HUES48 (cell line): ENCODE measurements around the gene CLCF1.

ENCODE experiments used
- H3K27ac ChIP-seq: one replicate; pipeline ENCODE4 v1.7.0; 2013; ENCODE audit warnings: low read depth, low read length, inconsistent platforms
- H3K27me3 ChIP-seq: 2 replicates; pipeline ENCODE4 v1.6.1; 2013; ENCODE audit warnings: mild to moderate bottlenecking, low read length; ENCODE audit not compliant: control insufficient read depth, insufficient read depth
- H3K36me3 ChIP-seq: 2 replicates; pipeline ENCODE4 v1.6.1; 2013; ENCODE audit warnings: low read length; ENCODE audit not compliant: control insufficient read depth, insufficient read depth
- H3K4me1 ChIP-seq: 2 replicates; pipeline ENCODE4 v1.6.1; 2013; ENCODE audit warnings: mild to moderate bottlenecking, low read length; ENCODE audit not compliant: control insufficient read depth, insufficient read depth
- H3K4me3 ChIP-seq: 2 replicates; pipeline ENCODE4 v1.5.1; 2013; ENCODE audit warnings: mild to moderate bottlenecking, low read depth, low read length
- H3K9ac ChIP-seq: 2 replicates; pipeline ENCODE4 v1.6.1; 2013; ENCODE audit warnings: mild to moderate bottlenecking, low read depth, low read length, moderate library complexity
- H3K9me3 ChIP-seq: 2 replicates; pipeline ENCODE4 v1.6.1; 2013; ENCODE audit warnings: low read length; ENCODE audit not compliant: control insufficient read depth, insufficient read depth

The CLCF1 gene

DNA sequence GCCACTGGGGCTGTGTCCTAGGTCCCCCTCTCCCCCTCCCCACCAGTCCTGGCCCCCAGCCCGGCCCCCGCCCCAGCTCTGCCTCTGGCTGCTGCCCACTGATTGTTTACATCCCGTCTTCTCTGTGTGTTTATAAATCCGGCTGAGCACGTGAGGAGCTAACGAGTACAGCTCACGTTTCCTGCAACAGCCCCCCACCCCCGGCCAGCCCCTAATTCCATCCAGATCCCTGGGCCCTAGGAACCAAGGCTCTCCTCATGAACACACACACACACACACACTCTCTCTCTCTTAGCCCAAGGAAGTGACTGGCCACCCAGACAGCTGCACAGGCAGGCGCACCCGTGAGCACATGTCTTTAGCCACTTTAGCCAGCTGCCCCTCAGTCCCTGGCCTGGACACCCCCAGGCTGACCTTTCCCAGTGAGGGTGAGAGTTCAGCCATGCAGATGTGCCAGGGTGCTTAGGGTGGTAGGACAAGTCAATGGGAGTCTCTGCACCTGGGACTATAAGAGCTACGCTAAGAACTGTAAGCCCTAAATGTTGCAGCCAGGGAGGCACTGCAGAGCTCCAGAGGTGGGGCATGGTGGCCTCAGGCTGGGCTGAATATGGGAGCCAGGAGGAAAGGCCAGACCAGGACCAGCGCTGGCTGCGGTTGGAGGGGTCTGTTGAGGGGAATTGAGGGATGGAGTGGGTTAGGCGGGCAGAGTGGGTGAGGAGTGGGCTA lies 2.9 kb downstream of the CLCF1 start:
- Histone ChIP-seq H3K36me3 (no peaks in the 10 kb centered on the region), H3K9ac (no peak overlapping the region), H3K27ac (no peak overlapping the region), H3K27me3 (peaks cover 47% of the 10 kb centered on the region), H3K4me1 (peaks cover 32% of the 10 kb centered on the region), H3K4me3 (no peak overlapping the region), H3K9me3 (no peaks in the 10 kb centered on the region)

DNA sequence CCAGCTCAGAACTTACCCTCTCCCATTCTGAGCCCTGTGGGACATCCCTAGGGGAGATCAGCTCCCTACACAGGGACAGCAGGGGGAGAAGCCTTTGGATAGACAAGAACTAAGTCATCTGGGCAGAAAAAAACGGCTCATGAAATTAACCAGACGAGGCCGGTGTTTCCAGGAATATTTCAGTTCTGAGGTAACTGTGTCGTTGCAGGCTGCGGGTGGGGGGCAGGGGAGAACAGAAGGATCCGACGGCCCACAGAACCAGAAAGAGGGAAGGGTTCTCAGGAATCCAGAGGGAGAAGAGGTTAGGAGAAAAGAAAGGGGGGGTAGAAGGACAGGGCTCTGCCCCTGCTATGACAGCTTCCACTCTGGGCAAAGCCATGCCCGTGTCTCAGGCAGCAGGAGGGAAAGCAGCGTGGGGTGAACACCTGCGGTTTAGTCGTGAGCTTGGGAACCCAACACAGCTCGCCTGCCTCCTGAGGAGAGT lies 3.6 kb downstream of the CLCF1 start:
- no peak overlapping the region for H3K4me3 ChIP-seq
- H3K27me3 ChIP-seq: peaks cover 42% of the 10 kb centered on the region
- no peak overlapping the region for H3K27ac ChIP-seq
- H3K9me3 ChIP-seq: no peaks in the 10 kb centered on the region
- H3K4me1 ChIP-seq: peaks cover 32% of the 10 kb centered on the region
- no peaks in the 10 kb centered on the region for H3K36me3 ChIP-seq
- no peak overlapping the region for H3K9ac ChIP-seq

DNA sequence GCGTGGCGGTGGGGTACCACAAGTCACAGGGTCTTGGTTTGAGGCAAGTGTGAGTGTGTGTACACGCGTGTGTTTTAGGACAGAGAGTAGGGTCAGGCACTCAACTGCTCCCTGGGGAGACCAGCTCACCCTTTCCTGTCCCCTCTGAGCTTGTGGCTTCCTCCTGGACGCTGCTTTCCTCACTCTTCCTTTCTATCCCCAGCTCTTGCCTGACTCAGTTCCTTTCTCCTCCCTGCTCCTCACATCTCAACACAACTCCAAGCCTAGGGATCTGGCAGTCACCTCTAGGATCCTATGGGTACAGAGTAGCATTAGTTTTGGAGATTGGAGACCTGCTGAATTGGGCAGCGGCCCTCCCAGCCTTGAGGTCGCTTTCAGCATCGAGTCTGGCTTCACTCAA lies 4.1 kb downstream of the CLCF1 start:
- H3K4me3 ChIP-seq: no peak overlapping the region
- H3K4me1 ChIP-seq: peaks cover 26% of the 10 kb centered on the region
- no peak overlapping the region for H3K9ac ChIP-seq
- no peaks in the 10 kb centered on the region for H3K9me3 ChIP-seq
- no peak overlapping the region for H3K27ac ChIP-seq
- H3K27me3 ChIP-seq: peaks cover 36% of the 10 kb centered on the region
- H3K36me3 ChIP-seq: no peaks in the 10 kb centered on the region

DNA sequence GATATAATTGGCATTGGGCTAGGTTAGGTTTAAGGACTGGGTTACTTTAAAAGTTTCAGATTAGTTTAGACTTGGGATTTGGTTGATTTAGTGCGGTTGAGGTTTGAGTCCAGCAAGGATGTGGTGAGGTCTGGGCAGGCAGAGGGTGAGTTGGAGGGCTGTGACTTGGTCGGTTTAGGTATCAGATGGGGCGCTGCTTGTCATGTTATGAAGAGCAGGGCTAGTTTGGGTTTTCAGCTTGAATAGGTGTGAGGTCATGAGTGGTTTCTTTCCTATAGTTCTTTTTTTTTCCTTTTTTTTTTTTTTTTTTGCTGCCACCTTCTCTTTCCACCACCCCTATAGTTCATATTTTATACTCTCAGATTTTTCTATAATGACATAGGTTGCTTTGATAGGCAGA lies 4.8 kb downstream of the CLCF1 start:
- no peaks in the 10 kb centered on the region for H3K9me3 ChIP-seq
- H3K4me1 ChIP-seq: peaks cover 25% of the 10 kb centered on the region
- H3K36me3 ChIP-seq: no peaks in the 10 kb centered on the region
- H3K27ac ChIP-seq: no peak overlapping the region
- no peak overlapping the region for H3K4me3 ChIP-seq
- no peak overlapping the region for H3K9ac ChIP-seq
- H3K27me3 ChIP-seq: peaks cover 34% of the 10 kb centered on the region

GRCh38 chr11:67367761-67368227 lies 5.6 kb downstream of the CLCF1 start:
- Histone ChIP-seq H3K9me3 (no peaks in the 10 kb centered on the region), H3K36me3 (no peaks in the 10 kb centered on the region), H3K27me3 (peaks cover 34% of the 10 kb centered on the region), H3K27ac (no peak overlapping the region), H3K4me1 (peaks cover 25% of the 10 kb centered on the region), H3K9ac (no peak overlapping the region), H3K4me3 (no peak overlapping the region)

GRCh38 chr11:67366961-67367760 lies 6.2 kb downstream of the CLCF1 start:
- Histone ChIP-seq H3K27ac (no peak overlapping the region), H3K9ac (no peak overlapping the region)

GRCh38 chr11:67366546-67366945 lies 6.9 kb downstream of the CLCF1 start:
- H3K4me1 ChIP-seq: peaks cover 18% of the 10 kb centered on the region
- H3K9me3 ChIP-seq: no peaks in the 10 kb centered on the region
- no peak overlapping the region for H3K4me3 ChIP-seq
- H3K9ac ChIP-seq: no peak overlapping the region
- no peaks in the 10 kb centered on the region for H3K36me3 ChIP-seq
- no peak overlapping the region for H3K27ac ChIP-seq
- H3K27me3 ChIP-seq: peaks cover 26% of the 10 kb centered on the region

More at GRCh38 chr11:67366961-67367760, 6.2 kb downstream of the CLCF1 start:
- peaks cover 32% of the 10 kb centered on the region for H3K27me3 ChIP-seq
- H3K36me3 ChIP-seq: no peaks in the 10 kb centered on the region
- no peak overlapping the region for H3K4me3 ChIP-seq
- H3K9me3 ChIP-seq: no peaks in the 10 kb centered on the region
- H3K4me1 ChIP-seq: peaks cover 24% of the 10 kb centered on the region

DNA sequence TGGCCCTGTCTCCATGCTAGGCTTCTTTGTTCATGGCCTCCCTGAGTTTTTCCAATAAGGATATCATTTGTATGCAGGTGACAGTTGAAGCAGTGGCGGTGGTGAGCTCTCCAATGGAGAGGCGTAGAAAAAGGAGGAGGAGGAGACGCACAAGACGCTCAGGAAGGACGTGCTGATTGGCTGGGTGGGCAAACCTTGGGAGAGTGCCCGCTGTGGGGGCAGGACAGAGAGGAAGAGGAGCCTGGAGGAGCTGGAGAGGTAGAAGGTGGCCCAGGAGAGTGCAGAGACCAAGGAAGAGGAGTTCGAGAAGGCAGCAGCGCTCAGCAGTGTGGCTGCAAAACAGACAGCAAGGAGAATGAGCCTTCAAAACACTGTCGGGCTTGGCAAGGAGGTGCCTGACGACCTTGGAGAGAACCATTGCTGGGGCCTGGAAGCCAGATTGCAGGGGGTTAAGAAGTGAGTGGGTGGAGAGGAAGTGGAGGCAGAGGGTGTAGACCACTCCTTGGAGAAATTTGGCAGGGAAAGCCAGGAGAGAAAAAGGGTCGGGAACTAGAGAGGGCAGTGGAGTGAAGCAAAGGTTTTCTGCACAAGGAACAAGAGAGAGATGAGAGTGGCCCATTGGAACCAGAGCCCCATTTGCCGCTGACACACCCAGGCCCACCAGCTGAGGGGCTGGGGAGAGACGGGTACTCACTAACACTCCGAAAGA lies 7.5 kb downstream of the CLCF1 start:
- Histone ChIP-seq H3K27ac (no peak overlapping the region), H3K9me3 (no peaks in the 10 kb centered on the region), H3K27me3 (peaks cover 20% of the 10 kb centered on the region), H3K4me1 (peaks cover 12% of the 10 kb centered on the region), H3K4me3 (no peak overlapping the region), H3K36me3 (no peaks in the 10 kb centered on the region), H3K9ac (no peak overlapping the region)

GRCh38 chr11:67364783-67365722 lies 8.3 kb downstream of the CLCF1 start:
- H3K9ac ChIP-seq: no peak overlapping the region
- H3K4me1 ChIP-seq: peaks cover 6% of the 10 kb centered on the region
- no peak overlapping the region for H3K27ac ChIP-seq
- H3K4me3 ChIP-seq: no peak overlapping the region
- no peaks in the 10 kb centered on the region for H3K36me3 ChIP-seq
- H3K27me3 ChIP-seq: peaks cover 18% of the 10 kb centered on the region
- no peaks in the 10 kb centered on the region for H3K9me3 ChIP-seq

GRCh38 chr11:67364169-67364568 lies 9.2 kb downstream of the CLCF1 start:
- Histone ChIP-seq H3K9ac (no peak overlapping the region), H3K9me3 (no peaks in the 10 kb centered on the region), H3K27me3 (peaks cover 9% of the 10 kb centered on the region; the same call in 1 of the 2 replicates), H3K27ac (no peak overlapping the region), H3K4me1 (0 out of 2 replicates have a peak, but pooled peaks cover 2% of the 10 kb centered on the region), H3K36me3 (no peaks in the 10 kb centered on the region), H3K4me3 (no peak overlapping the region)
